Lung (tissue), 12 donors: ENCODE results near the gene DNAH12. TPM values are rescaled to one million over a fixed set of nuclear protein-coding genes. Genes with fewer than 3 reads are reported as not detected.
A peak's percentile ranks its signal among the peaks of the same experiment; 100 is the strongest.

Experiments
- ATAC-seq: fragments of 200-7000 bp; cut with Tn5 transposase; one replicate; pipeline ENCODE4 v1.9.1; 2020; ENCODE audit warnings: moderate number of reproducible peaks; ENCODE audit not compliant: insufficient read depth, low FRiP score
- DNase-seq, 3 donors: peaks; one replicate each; pipeline ENCODE4 v3.0.0-alpha.2; 2013 to 2017
- H3K27ac ChIP-seq, 2 donors: one replicate each; pipeline ENCODE4 v1.5.1; 2013; ENCODE audit warnings: mild to moderate bottlenecking in 2 of 2, moderate library complexity in 2 of 2, control low read depth in 1 of 2, inconsistent platforms in 1 of 2, low read depth in 1 of 2, low read length in 1 of 2
- H3K27me3 ChIP-seq, 3 donors: one replicate each; pipeline ENCODE4 v1.5.1; 2013; ENCODE audit warnings: low read length in 2 of 3; ENCODE audit not compliant: control insufficient read depth in 3 of 3, insufficient read depth in 3 of 3
- H3K36me3 ChIP-seq, 4 donors: one replicate each; pipeline ENCODE4 v1.5.1; 2013; ENCODE audit warnings: low read length in 4 of 4, mild to moderate bottlenecking in 1 of 4, moderate library complexity in 1 of 4; ENCODE audit not compliant: control insufficient read depth in 4 of 4, insufficient read depth in 4 of 4
- H3K4me1 ChIP-seq, 5 donors: one replicate each; pipeline ENCODE4 v1.5.1; 2013; ENCODE audit warnings: low read length in 5 of 5, mild to moderate bottlenecking in 2 of 5, moderate library complexity in 1 of 5; ENCODE audit not compliant: control insufficient read depth in 5 of 5, insufficient read depth in 5 of 5
- H3K4me3 ChIP-seq: one replicate; pipeline ENCODE4 v1.5.1; 2013; ENCODE audit warnings: mild to moderate bottlenecking, control low read depth, moderate library complexity
- H3K9ac ChIP-seq, 2 donors: one replicate each; pipeline ENCODE4 v1.5.1; 2013; ENCODE audit warnings: low read length in 2 of 2, control low read depth in 1 of 2; ENCODE audit not compliant: insufficient read depth in 1 of 2
- H3K9me3 ChIP-seq, 4 donors: one replicate each; pipeline ENCODE4 v1.5.1; 2013; ENCODE audit warnings: low read length in 3 of 4, mild to moderate bottlenecking in 1 of 4, moderate library complexity in 1 of 4; ENCODE audit not compliant: control insufficient read depth in 4 of 4, insufficient read depth in 3 of 4
- WGBS, 2 donors: extraction: QIAGEN DNeasy Blood & Tissue Kit; methylation state at CpG; one replicate each; pipeline ENCODE4 v1.1.7; 2013; 5-methylcytosine and 5-hydroxymethylcytosine counted together
- polyA plus RNA-seq, 2 donors: library from polyadenylated mRNA; stranded (reverse); fragments of 200-250 nt; gene quantifications; one replicate each; pipeline ENCODE4 v1.2.1, GENCODE V29; 2013
- total RNA-seq, 2 donors: library from RNA; depleted of rRNA in 1 of 2; stranded (reverse); fragments of >200 nt in 1 of 2; gene quantifications; one replicate each; pipeline ENCODE4 v1.2.1, GENCODE V29; 2014 to 2021
- TF ChIP-seq, protein P1 (sequence below): IDR thresholded peaks from 2 replicates; pipeline ENCODE4 v1.5.1; 2012; ENCODE audit warnings: mild to moderate bottlenecking; ENCODE audit errors: control extremely low read depth, extremely low read depth
- donor health status: control.
- donor health status: control.
- donor health status: Bipolar disorder and iron deficiency.
- donor health status: healthy.
- donor health status: DM: yes; HTN: yes; CAD: no.

The DNAH12 gene
- total and polyA plus RNA-seq, 4 donors, result 3.3 to 37.8 (median 10.7) TPM

DNA sequence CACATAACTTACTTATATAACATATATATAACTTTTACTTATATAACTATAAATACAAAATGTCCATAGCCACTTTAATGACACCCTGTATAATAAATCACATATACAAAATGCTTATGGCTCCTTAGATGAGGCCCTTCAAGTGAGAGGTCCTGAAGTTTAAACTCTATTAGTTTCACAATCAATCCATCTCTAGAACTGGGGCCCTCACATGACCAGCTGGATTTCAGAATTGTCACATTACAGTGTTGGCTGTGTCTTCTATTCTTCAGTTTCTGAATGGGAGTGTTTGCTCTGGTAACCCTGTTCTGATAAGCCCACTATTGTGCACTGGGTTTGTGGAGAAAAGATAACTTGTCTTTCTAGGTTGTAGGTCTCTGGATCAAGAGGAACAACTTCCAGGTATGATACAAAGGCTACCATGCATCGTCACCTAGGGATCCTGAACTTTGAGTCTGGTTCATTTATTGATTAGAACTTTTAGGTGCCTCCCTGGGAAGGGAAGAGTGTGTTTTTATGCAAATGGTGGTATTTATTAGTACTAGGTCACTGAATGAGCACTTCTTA lies 107.9 kb downstream of the DNAH12 start:
- no peak overlapping the region for H3K9ac ChIP-seq
- no peak overlapping the region for H3K4me3 ChIP-seq
- TF ChIP-seq, protein P1, sequence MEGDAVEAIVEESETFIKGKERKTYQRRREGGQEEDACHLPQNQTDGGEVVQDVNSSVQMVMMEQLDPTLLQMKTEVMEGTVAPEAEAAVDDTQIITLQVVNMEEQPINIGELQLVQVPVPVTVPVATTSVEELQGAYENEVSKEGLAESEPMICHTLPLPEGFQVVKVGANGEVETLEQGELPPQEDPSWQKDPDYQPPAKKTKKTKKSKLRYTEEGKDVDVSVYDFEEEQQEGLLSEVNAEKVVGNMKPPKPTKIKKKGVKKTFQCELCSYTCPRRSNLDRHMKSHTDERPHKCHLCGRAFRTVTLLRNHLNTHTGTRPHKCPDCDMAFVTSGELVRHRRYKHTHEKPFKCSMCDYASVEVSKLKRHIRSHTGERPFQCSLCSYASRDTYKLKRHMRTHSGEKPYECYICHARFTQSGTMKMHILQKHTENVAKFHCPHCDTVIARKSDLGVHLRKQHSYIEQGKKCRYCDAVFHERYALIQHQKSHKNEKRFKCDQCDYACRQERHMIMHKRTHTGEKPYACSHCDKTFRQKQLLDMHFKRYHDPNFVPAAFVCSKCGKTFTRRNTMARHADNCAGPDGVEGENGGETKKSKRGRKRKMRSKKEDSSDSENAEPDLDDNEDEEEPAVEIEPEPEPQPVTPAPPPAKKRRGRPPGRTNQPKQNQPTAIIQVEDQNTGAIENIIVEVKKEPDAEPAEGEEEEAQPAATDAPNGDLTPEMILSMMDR, result no peak
- WGBS, 2 donors, result 95 to 97% methylated on average over 1 of the region's 1 CpG
- no peaks in the 10 kb centered on the region for H3K9me3 ChIP-seq
- H3K4me1 ChIP-seq, result no peaks in the 10 kb centered on the region
- ATAC-seq (no peak), DNase-seq (no peak)
- H3K27me3 ChIP-seq, result no peaks in the 10 kb centered on the region
- no peaks in the 10 kb centered on the region for H3K36me3 ChIP-seq
- no peak overlapping the region for H3K27ac ChIP-seq

DNA sequence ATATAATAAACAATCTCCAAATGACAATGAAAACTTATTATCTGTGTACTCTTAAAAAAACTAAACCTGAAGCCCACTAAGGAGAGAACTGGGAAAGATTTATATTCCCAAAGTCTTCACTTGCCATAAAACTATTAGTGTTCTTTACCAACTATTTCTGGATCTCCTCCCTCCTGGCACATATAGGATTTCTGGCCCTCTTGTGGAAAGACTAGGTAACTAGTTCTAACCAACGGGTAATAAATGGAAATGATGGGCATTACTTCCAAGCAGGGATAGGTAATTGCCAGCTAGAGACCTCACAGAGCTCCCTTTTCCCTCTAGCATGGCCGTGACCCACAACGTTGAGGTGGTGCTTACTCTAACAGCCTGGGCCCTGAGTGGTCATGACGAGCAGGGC lies 110.1 kb downstream of the DNAH12 start:
- no peaks in the 10 kb centered on the region for H3K36me3 ChIP-seq
- 49 to 59% methylated on average over 4 of the region's 4 CpGs for WGBS, 2 donors
- no peak overlapping the region for H3K27ac ChIP-seq
- H3K4me1 ChIP-seq, result no peaks in the 10 kb centered on the region
- no peaks in the 10 kb centered on the region for H3K27me3 ChIP-seq
- ATAC-seq (no peak), DNase-seq (peak in 2 of 3 donors; percentile 13 to 35)
- H3K4me3 ChIP-seq, result no peak overlapping the region
- no peaks in the 10 kb centered on the region for H3K9me3 ChIP-seq
- H3K9ac ChIP-seq, result no peak overlapping the region
- TF ChIP-seq, protein P1, result no peak

DNA sequence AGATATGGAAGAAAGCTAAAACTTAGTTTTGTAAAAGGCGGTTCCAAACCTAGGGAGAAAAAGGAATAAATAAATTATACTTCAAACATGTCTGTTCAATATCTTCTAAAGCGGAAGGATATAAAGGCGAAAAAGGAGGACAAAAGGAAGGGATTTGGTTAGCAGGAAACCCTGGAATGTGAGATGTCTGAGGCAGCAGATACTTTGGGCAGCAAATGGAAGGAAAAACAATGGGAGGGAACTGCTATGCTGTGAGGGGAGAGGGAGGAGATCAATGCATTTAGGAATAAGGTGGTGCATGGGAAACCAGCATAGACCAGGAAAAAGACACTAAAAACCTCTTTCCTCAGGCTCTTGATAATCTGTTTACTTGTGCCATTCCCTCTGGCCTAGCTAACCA lies 120.8 kb downstream of the DNAH12 start:
- H3K9ac ChIP-seq, result no peak overlapping the region
- 77 to 90% methylated on average over 3 of the region's 3 CpGs for WGBS, 2 donors
- no peaks in the 10 kb centered on the region for H3K36me3 ChIP-seq
- no peaks in the 10 kb centered on the region for H3K27me3 ChIP-seq
- H3K4me1 ChIP-seq, result no peaks in the 10 kb centered on the region
- H3K9me3 ChIP-seq, result no peaks in the 10 kb centered on the region
- no peak overlapping the region for H3K27ac ChIP-seq
- no peak overlapping the region for H3K4me3 ChIP-seq
- ATAC-seq (no peak), DNase-seq (no peak)
- TF ChIP-seq, protein P1, result no peak

DNA sequence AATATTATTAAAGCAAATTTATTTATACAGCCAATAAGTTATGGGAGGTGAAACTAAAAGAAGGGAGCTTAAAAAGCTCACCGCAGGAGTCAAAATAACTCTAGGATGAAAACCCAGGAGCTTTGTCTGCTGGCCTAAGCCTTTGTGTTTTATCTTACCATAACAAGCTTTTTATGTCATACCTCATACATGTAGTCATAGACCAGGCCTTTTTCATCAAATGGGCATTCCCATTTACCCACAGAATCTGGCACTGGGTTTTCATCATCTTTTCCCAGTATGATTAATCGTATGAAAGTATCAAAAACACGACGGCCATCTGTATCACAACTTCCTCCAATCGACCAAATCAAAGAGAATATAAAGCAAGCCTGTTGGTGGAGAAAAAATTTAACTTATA lies 122.8 kb downstream of the DNAH12 start:
- ATAC-seq (no peak), DNase-seq (no peak)
- Histone ChIP-seq H3K27me3 (no peaks in the 10 kb centered on the region), H3K27ac (no peak overlapping the region), H3K9ac (no peak overlapping the region), H3K4me1 (no peaks in the 10 kb centered on the region), H3K4me3 (no peak overlapping the region), H3K9me3 (no peaks in the 10 kb centered on the region), H3K36me3 (no peaks in the 10 kb centered on the region)
- TF ChIP-seq, protein P1, result no peak
- WGBS, 2 donors, result 85 to 92% methylated on average over 5 of the region's 5 CpGs
